Endometrial microvascular endothelial cells (primary cell): ENCODE measurements around the gene MRM2. TPM values are rescaled to one million over a fixed set of nuclear protein-coding genes. Genes with fewer than 3 reads are reported as not detected.
"Not testable (repeated sequence)": the region's sequence is repeated elsewhere in the genome, so short reads cannot be mapped to it uniquely, and the experiment has no call there.

ENCODE experiments used
- in situ Hi-C: cut with HindIII; loops from 2 replicates; pipeline ENCODE4 v1.10.0; 2017; ENCODE audit warnings: low sequenced_read_pairs, low pct_unique_long_range_greater_than_20kb; ENCODE audit errors: inconsistent ontology term
- total RNA-seq: library from RNA; depleted of rRNA; stranded (reverse); fragments of >200 nt; gene quantifications from one replicate; pipeline ENCODE4 v1.2.3, GENCODE V29; 2015; ENCODE audit errors: inconsistent ontology term

Gene MRM2
- total RNA-seq, 1 donor from 2014 or later = 30.4 TPM

- in situ Hi-C loops = no loop called here
Observed at GRCh38 chr7:2269991-2270460, 28.0 kb upstream of the MRM2 start.

GRCh38 chr7:2269089-2269990, 27.3 kb upstream of the MRM2 start:
- in situ Hi-C loops = not testable (repeated sequence)

DNA sequence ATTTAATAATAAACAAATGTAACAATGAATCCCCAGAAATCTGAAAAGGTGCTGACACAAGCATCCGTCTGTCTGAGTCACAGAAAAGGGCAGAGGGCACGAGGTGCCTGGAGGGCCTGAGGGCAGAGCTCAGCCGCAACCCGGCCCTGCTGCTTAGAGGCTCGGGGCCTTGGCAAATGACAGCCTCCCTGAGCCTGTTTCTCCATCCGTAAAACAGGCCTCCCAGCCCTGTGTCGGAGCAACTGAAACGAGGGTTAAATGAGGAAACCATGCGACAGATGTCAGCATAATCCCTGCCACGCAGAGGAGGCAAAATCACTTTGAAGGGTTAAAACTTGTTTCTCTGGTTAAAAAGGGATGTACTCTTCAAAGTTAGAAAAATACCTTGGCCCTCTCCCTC, 24.9 kb upstream of the MRM2 start:
- in situ Hi-C loops = no loop called here

DNA sequence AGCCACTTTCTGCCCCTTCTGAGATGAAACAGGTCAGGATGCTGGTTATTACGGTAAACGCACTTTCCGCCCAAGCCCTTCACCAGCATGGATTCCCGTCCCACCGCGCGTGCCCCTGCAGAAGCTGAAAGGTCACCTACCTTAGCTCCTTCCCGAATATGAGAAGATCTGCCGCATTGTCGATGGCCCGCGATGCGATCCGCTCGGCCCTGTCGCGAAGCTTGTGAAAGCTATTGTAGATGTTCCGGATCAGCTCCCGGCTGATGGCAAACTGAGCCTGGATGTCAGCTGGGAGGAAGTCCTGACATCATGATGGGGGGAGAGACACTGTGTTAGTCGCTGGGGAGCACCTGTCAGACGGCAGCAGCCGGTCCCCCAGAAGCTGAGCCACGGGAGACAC, 22.2 kb upstream of the MRM2 start:
- in situ Hi-C loops = no loop called here

- in situ Hi-C loops = no loop called here
Observed at GRCh38 chr7:2263176-2263575, 21.2 kb upstream of the MRM2 start.

DNA sequence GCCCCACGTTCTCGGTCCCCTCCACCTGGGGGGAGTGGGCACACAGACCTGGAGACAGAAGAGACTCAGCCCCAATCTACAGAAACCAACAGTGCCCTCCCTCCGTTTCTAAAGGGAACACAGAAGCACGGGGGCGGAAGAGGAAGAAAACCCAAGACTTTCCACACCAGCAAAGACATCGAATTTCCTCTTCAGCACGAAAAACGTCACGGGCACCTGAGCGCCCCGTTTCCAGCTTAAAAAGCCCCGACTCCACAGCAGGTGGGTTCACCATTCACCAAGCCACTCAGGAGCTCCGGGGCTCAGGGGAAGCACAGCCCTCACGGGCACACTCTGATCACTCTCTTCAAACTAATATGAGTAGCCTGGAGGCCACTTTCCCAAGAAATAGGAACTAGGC, 19.6 kb upstream of the MRM2 start:
- in situ Hi-C loops = no loop called here

GRCh38 chr7:2260820-2261219, 18.8 kb upstream of the MRM2 start:
- in situ Hi-C loops = no loop called here

DNA sequence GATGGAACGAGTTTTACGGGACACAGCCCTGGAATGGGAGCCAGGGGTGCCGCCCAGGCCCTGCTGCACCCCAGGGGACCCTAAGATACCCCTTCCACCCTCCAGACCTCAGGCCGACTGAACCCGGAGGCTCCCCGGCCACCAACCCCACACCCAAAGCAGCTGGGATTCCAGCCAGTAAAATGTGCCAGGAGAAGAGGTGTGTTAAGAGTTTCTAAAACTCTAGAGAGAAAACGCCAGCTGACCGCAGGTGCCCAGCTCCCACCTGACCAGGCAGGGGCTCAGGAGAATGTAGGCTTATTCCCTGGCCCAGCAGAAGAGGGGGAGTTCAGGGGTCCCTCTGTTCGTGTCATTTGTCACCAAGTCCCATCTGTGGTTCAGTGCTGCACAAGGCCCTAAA, 17.5 kb upstream of the MRM2 start:
- in situ Hi-C loops = no loop called here

DNA sequence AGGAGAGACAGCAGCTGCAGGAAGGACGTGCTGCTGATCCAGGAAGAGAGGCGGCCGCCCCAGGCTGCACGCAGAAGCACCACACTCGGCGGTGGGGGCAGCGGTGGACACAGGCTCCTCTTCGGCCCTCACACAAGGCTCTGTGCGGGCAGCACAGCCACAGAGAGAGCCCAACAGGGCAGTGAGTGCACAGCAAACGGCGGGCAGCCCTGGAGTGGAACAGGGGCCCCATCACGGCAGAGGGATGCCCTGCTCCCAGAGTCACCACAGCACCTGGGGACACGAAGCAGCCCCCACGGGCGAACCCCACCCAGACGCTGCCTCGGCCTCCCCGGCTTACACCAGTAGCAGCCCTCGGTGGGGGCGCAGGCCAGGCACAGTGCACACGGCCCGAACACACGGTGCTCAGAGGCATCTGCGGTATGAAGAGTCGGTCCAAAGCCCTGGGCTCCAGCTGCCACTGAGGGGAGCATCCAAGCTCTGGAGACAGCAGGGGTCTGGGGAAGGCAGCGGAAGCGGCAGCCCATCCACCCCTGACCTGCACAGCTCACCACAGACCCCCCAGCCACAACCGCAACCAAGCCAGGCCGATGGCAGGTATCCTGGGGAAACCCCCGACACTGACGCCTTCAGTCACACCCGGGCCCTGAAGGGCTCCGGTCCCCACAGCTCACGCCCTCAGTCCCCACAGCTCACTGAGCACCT, 16.8 kb upstream of the MRM2 start:
- in situ Hi-C loops = no loop called here

- in situ Hi-C loops = no loop called here
Observed at GRCh38 chr7:2257651-2258050, 15.6 kb upstream of the MRM2 start.

DNA sequence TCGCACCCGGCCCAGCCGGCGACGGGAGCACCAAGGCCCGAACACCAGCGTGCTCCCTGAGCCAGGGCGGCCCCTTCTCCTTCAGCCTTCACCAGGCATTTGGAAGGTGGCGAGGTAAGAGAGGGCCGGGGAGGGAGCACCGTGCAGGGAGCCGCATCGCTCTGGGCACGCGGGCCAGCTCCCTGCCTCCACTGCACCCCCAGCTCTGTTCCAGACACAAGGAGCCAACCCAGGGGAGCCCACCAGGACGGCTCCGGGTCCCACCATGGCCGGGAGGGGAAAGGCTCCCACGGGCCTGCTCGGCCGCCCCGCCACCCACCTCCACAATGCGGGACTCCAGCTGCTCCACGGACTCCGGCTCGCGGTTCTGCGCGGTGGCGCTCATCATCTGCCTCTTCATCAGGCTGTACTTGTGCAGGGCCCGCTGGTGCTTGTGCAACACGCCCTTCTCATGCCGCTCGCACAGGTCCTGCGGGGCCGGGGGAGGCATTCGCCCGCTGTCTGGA, 15.1 kb upstream of the MRM2 start:
- in situ Hi-C loops = no loop called here

DNA sequence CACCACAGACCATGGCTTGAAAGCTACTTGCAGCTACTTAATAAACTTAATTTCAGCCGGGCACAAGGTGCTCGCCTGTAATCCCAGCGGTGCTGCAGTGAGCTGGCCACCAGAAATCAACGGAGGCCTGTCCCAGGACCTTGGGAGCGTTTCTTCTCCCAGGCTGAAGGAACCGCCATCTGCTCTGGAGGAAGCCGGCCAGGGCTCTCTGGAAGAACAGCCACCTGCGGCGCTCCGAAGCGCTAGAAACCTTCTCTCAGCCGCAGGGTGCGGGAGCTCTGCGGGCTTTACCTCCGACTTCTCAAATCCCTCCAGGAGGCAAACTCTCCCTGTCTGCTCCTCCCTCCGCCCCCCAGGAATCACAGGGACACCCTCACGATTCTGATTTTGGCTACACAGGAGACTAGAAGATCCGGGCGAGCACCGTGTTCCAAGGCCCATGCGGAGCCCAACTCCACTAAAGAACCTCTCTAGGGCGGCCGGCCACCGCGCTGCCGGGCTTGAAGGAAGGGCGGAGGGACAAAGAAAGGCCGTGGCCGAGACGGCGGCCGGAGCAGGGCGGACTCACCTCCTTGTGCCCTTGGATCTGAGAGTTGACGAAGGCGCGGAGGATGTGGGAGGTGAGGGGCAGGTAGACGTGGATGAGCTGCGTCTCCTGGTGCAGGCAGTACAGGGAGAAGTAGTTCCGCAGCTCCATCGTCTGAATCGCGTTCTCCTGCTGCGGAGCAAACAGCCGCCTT, 14.5 kb upstream of the MRM2 start:
- in situ Hi-C loops = no loop called here

DNA sequence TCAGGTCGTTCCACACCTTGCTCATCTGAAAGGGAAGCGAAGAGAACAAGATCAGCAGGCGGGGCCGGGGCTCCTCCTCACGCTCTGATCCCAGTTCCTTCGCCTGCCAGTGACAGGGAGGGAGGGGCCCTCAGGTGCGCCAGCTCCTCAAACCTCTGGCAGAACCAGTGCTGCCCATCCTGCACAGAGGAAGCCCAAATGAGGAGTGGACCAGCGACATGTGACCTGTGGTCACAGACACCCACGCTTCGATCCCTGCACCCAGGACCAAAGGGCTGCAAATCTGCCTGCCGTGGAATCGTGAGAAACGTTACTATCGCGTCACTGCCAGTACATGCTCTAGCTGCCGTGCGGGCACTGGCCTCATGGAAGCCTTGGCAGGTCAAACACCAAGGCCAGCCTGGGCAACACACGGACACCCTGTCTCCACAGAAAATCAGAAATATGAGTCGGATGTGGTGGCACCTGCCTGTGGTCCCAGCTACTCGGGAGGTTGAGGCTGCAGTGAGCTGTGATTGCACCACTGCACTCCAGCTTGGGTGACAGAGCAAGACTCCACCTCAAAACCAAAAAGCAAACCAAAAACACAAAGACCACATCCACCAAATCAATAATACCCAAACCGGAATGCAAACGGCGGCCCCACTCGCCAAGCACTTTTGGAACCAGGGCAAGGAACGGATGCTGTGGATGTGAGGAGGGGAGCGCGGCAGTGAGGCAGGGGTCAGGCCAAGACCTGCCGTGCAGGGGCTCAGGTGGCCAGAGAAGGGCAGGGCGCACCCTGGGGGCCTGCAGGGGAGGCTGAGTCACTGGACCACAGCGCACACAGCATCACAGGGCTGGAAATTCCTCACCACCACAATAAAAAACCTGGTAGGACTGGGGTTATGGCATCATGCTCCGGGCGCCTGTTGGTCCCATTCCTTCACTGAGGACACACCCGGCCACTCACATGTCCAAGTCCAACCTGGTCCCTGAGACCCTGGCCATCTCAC, 13.4 kb upstream of the MRM2 start:
- in situ Hi-C loops = no loop called here

DNA sequence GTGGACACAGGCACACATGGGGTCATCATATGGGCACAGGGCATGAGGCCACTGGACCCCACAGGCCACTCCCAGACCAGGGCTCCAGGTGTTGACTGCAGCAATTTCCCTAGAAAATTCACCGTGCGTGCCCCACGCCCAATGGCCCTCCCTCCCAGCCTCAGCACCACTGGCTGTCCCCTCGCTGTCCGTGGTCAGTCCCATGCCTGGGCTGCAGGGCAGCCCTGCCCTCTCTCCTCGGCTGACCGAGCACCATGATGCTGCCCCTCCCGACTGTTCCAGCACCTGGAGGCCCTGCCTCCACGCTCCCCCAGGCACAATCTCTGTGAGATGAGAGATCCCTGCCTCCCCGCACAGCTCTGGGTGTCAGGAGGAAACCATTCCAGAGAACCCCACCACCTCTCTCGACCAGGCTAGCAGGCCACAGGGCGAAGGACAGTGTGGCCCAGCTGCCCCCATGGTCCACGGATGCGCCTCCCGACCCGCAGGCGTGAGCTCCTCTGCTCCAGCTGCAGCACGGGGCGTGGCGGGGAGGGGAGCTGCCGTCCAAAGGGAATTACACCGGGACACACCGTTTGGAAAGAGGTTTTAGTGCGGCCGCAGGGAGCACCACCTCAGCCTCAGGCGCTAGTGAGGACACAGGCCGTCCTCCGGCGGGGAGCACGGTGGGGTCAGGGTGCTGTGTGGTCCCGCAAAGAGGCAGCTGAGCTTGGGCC, 12.6 kb upstream of the MRM2 start:
- in situ Hi-C loops = no loop called here

DNA sequence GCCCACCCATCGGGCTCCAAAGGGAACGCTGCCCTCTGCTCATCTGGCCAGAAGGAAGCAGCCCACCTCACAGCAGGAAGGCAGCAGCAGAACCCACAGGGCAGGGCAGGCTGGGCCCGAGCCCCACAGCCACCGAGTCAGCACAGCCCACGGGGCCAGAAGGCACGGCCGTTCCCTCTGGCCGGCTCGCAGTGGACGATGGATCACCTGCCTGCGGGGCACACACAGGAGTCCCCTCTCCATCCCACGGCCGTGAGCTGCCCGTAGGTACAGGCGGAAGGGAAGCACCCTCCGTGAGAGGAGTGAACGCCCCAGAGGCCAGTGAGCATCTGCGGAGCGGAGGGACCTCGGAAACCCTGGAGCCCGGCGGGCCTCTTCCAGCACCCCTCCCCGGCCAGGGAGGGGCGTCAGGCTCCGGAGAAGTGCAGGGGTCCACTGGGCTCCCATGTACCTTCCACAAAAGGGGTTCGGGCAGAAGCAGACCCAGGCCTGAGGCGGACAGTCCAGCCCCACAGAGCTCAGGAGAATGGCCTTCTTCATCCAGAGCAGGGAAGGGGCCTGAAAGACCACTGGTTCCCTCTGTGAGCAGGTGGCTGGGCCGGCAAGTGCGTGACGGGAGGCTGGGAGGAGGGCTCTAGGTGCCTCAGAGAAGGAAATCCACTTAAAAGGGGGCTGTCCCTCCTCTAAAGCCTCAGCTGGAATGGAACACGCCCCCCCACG, 11.7 kb upstream of the MRM2 start:
- in situ Hi-C loops = no loop called here

GRCh38 chr7:2253021-2253420, 11.0 kb upstream of the MRM2 start:
- in situ Hi-C loops = no loop called here
